Hematopoietic multipotent progenitor cell treated with erythropoietin and hydrocortisone succinate and interleukin-3 and kit ligand, for 17 days (in vitro differentiated cells): ENCODE data around the gene PRKN.

Source experiments
- DNase-seq: peaks from one replicate; pipeline ENCODE4 v3.0.0-alpha.2; 2015; ENCODE audit warnings: low spot score

PRKN gene

GRCh38 chr6:161412795-161413194 is 1314.8 kb downstream of the PRKN start:
- DNase-seq: no peak

GRCh38 chr6:161411265-161411944 is 1316.2 kb downstream of the PRKN start:
- DNase-seq: no peak

DNA sequence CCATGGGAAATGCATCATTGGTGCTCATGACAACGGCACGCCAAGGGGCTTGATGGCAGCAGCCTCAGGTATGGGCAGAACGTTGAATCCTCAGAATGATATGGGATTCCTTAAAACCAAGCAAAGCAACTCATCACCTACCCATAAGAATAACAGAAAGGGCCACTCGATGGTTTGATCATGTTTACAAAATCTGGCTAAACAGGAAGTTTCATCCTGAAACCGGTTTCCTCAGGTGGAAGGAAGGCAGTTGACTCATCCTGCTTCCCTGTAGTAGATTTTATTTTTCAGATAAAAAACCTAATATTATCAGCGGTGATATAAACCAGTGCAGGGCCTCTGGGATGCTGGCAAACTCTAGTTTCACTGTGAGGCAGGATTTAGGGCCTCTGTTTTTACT is 1316.8 kb downstream of the PRKN start:
- DNase-seq: no peak

GRCh38 chr6:161410076-161410475 is 1317.5 kb downstream of the PRKN start:
- no peak for DNase-seq

GRCh38 chr6:161409353-161409752 is 1318.2 kb downstream of the PRKN start:
- no peak for DNase-seq

GRCh38 chr6:161408041-161408440 is 1319.5 kb downstream of the PRKN start:
- no peak for DNase-seq

DNA sequence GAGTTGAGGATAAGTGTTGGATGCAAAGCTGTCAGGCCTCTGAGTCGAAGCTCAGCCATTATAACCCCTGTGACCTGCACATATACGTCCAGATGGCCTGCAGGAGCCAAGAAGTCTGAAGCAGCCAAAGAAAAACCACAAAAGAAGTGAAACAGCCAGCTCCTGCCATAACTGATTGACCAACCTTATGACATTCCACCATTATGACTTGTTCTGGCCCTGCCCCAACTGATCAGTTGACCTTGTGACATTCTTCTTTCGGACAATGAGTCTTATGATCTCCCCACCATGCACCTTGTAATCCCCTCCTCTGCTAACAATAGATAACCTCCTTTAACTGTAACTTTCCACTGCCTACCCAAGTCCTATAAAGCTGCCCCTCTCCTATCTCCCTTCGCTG is 1320.0 kb downstream of the PRKN start:
- DNase-seq: no peak

DNA sequence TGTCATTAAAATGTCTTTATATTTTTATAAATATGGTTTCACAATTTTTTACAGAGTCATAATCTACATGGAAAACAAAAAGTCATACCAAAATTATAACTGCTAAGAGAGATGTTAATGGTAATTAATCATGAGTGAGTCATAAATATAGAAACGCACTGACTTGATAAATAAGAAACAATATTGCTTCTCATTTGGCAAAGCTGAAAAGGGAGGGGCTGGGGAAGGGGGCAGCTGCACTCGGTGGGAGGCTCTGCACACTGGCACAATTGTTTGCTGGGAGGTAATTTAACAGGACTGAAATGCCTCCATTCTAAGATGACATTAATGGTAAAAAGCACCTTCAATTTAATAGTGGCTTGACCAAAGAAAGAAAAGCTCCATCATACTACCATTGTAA is 1320.5 kb downstream of the PRKN start:
- no peak for DNase-seq

GRCh38 chr6:161406646-161407045 is 1320.9 kb downstream of the PRKN start:
- no peak for DNase-seq

GRCh38 chr6:161405418-161405817 is 1322.1 kb downstream of the PRKN start:
- no peak for DNase-seq

- DNase-seq: no peak
Measured at GRCh38 chr6:161403717-161404116, 1323.8 kb downstream of the PRKN start.

GRCh38 chr6:161401587-161402309 is 1325.8 kb downstream of the PRKN start:
- no peak for DNase-seq

- no peak for DNase-seq
Measured at GRCh38 chr6:161400671-161401070, 1326.9 kb downstream of the PRKN start.

- DNase-seq: no peak
Measured at GRCh38 chr6:161396539-161396938, 1331.0 kb downstream of the PRKN start.

DNA sequence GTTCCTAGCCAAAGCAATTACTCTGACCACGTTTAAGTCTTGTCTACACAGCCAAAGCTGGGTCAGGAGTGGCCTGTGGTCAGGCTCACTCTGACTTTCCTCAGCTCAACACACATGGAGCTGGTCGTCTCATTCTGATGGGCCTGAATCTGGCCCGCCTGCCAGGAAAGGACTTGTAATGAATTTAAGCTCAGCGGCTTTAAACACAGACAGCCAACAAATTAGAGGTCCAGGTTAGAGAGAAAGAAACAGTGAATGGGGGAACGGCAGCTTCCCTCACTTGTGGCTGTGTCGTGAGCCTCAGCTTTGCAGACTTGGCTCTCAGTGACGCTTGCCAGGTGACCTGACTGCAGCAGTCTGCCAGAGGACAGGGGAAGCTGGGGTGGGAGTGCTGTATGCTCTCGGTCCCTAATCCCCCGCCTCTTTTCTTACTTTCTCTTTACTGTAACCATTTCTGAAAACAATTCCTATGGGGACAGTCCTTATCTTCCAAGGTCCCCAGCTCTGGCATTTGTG is 1331.8 kb downstream of the PRKN start:
- no peak for DNase-seq

- DNase-seq: no peak
Measured at GRCh38 chr6:161394437-161394836, 1333.1 kb downstream of the PRKN start.

GRCh38 chr6:161393839-161394364 is 1333.7 kb downstream of the PRKN start:
- no peak for DNase-seq

GRCh38 chr6:161393292-161393691 is 1334.3 kb downstream of the PRKN start:
- DNase-seq: no peak

DNA sequence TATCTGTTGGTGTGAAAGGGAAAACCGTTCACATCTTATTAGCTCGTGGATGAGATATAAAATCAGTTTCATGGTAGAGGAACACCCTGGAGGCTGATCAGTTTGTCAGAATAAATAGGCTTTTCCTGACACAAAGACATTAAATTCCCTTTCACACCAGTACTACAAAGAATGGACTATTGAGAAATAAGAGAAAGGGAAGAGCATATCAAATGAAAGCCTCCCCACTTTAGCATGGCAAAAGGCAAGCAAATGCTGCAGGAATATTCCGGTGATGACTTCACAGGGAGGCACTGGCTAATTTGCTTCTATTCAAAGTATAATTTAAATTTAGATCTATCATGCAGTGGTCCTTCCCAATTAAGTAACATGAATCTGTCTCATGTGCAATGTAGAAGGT is 1337.8 kb downstream of the PRKN start:
- no peak for DNase-seq

DNA sequence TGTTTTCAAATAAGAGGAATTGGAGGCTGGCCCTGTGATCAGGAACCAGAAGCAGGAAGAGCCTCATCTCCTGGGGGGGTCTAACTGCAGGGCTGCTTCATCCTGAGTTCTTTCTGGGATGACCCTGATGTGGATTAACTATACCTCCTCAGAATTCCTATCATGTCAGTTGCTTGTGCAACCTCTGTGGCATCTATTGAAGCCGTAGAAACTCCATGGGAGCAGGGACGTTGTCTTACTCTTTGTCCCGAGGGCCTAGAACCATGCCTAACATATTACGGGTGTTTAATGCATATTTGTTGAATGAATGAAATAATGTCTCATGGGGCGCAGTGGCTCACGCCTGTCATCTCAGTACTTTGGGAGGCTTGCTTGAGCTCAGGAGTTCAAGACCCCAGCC is 1343.6 kb downstream of the PRKN start:
- DNase-seq: no peak

DNA sequence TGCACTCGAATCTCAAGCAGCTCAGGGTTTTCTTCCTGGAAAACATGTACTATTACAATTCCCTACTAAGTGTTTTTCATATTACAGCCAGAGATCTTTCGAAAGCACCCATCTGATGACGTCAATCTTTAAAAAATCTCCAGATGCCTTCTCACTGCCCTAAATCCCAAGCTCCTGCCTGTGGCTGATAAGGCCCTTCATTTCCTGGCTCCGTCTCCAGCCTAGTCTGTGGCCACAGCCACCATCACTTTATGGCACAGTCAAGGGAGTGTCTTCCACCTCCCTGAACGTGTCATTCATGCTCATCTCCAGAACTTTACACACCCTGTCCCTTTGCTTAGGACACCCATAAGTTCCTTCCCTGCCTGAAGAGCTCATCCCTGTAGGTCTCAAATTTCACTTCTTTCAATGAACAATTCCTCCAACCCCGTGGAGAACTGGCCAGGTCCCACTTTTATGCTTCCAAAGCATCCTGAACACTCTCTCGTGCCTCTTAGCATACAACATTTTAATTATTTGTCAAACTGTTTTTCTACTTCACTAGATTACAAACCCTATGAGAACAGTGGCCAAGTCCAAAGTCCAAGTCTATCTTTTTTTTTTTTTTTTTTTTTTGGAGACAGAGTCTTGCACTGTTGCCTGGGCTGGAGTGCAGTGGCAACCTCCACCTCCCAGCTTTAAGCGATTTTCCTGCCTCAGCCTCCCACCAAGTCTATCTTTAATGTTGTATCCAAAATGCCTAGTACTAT is 1347.6 kb downstream of the PRKN start:
- no peak for DNase-seq

DNA sequence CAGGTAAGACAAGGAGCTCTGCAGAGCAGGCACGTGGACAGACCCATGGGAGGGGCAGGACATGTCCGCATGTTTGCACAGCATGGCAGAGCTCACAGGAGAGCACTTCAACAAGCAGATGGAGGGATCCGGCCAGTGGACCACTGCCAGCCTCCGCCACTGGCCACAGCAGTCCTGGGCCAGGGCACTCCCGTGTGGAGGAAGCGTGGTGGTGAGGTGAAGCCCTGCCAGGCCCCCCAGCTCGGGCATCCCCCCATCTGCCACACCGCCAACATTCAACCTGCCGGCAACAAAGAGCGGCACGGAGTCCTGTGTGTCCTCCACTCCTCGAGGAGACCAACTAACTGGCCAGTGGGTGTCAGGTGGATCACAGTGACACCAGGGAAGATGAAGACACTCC is 1349.5 kb downstream of the PRKN start:
- DNase-seq: no peak

DNA sequence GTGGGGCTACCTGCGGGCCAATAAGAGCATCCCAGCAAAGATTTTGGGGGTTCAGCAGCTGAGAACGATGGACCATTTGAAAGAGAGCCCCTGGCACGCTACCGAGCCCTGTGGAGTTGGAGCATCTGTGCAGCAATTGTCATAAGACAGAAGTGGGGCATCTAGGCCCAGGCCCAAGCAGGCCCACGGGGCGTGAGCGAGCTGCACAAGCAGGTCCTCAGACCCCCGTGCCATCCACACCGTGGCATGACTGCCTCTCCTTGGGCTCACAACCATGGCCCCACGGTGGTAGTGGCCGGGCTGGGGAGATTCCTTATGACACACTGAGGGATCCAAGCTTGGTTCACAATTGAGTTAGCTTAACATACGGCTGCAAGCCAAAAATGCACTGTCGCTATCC is 1350.5 kb downstream of the PRKN start:
- DNase-seq: no peak
